GM21576 (cell line): ENCODE data around the gene B3GLCT.

Experiments used
- ATAC-seq: cut with Tn5 transposase; IDR thresholded peaks from one replicate; pipeline ENCODE4 v1.9.1; 2021; ENCODE audit warnings: mild to moderate bottlenecking, moderate library complexity; ENCODE audit not compliant: unreplicated experiment

B3GLCT gene

GRCh38 chr13:31267126-31267784, 67.5 kb downstream of the B3GLCT start:
- no peak for ATAC-seq

GRCh38 chr13:31274390-31274789, 74.6 kb downstream of the B3GLCT start:
- ATAC-seq: no peak

GRCh38 chr13:31276421-31276820, 76.6 kb downstream of the B3GLCT start:
- ATAC-seq: no peak

- ATAC-seq: no peak
Measured at GRCh38 chr13:31278869-31279268, 79.1 kb downstream of the B3GLCT start.

- ATAC-seq: no peak
Measured at GRCh38 chr13:31282741-31283455, 83.1 kb downstream of the B3GLCT start.

GRCh38 chr13:31286930-31287329, 87.2 kb downstream of the B3GLCT start:
- no peak for ATAC-seq

GRCh38 chr13:31301119-31301518, 101.3 kb downstream of the B3GLCT start:
- ATAC-seq: no peak

GRCh38 chr13:31310356-31310755, 110.6 kb downstream of the B3GLCT start:
- ATAC-seq: no peak

GRCh38 chr13:31310786-31311185, 111.0 kb downstream of the B3GLCT start:
- no peak for ATAC-seq

GRCh38 chr13:31311921-31312320, 112.1 kb downstream of the B3GLCT start:
- no peak for ATAC-seq

- ATAC-seq: no peak
Measured at GRCh38 chr13:31314961-31315360, 115.2 kb downstream of the B3GLCT start.

- no peak for ATAC-seq
Measured at GRCh38 chr13:31320946-31321345, 121.2 kb downstream of the B3GLCT start.

- ATAC-seq: no peak
Measured at GRCh38 chr13:31321457-31321856, 121.7 kb downstream of the B3GLCT start.

GRCh38 chr13:31322026-31322425, 122.3 kb downstream of the B3GLCT start:
- ATAC-seq: no peak

GRCh38 chr13:31322702-31323405, 123.1 kb downstream of the B3GLCT start:
- ATAC-seq: no peak

- ATAC-seq: no peak
Measured at GRCh38 chr13:31327182-31327860, 127.5 kb downstream of the B3GLCT start.

GRCh38 chr13:31328549-31329235, 128.9 kb downstream of the B3GLCT start:
- ATAC-seq: no peak

- ATAC-seq: no peak
Measured at GRCh38 chr13:31330236-31330635, 130.5 kb downstream of the B3GLCT start.

GRCh38 chr13:31331068-31331467, 131.3 kb downstream of the B3GLCT start:
- ATAC-seq: no peak

GRCh38 chr13:31334547-31334946, 134.8 kb downstream of the B3GLCT start:
- no peak for ATAC-seq
